HG03135 (cell line): ENCODE results near the gene CALM3.

Experiments
- ATAC-seq: cut with Tn5 transposase; IDR thresholded peaks from one replicate; pipeline ENCODE4 v1.9.1; 2021; ENCODE audit warnings: mild to moderate bottlenecking, moderate library complexity; ENCODE audit not compliant: unreplicated experiment

CALM3 gene

DNA sequence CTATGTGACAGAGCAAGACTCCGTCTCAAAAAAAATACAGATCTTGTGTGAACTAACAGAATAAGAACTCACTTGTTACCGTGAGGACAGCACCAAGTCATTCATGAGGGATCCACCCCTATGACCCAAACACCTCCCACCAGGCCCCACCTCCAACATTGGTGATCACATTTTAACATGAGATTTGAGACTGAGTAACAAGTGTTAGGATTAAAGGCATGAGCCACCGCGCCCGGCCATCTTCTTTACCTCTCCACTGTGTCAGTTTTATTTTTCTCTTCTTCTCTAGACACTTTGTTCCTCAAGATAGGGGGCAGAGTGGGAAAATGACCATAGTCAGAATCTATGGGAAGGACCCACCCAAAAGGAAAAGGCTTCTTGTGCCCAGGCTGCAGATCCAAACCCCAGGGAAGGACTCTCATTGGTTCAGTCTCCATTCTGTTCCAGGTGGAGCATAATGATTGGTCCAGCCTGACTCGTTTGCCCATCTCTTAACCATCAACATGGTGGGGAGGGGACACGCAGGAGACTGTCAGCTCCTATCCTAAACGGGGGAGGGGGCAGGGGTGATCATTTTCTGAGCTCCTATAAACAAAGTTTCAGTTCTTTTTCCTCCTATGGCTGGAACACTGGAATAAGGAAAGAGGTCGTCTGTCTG lies 1.3 kb upstream of the CALM3 start:
- ATAC-seq: no peak

DNA sequence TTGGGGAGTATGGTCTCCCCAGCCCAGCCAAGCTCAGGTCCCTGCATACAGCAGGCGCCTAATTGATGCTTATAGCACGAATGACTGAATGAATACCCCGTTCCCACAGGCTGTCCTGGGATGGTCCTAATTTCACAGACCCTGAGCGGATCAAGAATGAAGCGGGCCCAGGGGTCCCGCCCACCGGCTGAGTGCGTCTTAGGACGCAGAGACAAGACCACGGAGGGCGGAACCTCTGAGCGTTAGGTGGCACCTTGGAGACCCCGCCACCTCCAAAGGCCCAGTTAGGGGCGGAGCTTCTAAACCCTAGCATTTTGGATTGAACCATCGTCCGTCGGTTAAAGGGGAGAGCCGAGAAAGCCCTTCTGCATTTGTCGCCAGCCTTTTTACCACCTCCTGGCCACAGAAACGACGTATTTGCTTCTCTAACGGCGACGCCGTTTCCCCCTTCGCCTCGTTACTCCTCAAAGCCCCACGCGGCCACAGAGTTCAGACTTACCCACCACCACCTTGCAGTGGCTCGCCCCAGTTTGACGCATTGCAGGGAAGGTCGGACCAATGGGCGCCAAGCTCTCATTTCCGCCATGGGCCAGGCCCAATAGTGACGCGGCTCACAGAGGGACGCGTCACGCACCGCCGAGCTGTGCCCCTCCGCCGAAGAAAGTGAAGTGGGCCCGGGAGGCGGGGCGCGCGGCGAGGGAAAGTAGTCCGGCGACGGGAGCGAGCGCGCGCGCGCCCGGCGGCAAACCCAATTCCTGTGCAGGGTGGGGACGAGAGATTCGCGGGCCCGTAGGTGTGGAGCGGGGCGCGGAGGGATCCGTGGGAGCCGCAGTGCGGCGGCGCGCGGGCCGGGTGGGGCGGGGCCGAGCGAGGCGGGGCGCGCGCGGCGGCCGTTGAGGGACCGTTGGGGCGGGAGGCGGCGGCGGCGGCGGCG lies 479 bp upstream of the CALM3 start:
- peak; percentile 65 for ATAC-seq

DNA sequence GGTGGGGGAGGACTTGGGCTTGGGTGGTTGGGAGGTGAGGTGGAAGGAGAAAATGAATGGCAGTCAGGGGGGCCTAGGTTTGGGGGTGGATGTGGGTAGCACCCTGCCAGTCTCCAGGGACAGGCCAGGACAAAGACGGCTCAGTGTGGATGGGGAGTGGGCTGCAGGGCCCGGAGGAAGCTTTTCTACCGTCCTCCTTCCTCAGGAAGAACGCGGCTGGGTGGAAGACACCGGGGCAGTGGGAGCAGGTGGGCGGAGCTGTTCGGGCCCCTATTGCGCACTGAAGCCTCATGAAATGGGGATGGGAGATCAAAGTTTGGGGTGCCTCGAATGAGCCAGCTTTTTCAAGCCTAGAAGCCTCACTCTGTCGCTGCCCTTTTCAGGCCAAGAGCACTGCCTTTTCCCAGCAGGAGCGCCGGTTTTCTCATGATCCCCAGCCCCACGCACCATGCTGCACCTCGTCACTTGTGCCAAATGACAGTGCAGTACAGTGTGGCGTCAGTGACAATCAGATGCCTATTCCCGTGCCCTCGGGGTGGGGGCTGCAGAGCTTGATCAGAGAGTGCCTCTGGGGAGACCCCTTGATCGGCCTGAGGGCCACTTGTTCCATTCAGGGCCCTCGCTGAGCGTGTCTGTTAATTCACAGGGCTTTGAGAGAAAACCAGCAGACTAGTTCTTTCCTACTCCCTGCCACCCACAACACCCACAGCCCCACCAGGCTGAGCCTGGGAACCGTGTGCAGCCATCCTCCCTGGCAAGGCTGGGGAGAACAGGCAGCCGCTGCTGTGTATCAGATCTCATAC lies 1.5 kb downstream of the CALM3 start:
- ATAC-seq: no peak

DNA sequence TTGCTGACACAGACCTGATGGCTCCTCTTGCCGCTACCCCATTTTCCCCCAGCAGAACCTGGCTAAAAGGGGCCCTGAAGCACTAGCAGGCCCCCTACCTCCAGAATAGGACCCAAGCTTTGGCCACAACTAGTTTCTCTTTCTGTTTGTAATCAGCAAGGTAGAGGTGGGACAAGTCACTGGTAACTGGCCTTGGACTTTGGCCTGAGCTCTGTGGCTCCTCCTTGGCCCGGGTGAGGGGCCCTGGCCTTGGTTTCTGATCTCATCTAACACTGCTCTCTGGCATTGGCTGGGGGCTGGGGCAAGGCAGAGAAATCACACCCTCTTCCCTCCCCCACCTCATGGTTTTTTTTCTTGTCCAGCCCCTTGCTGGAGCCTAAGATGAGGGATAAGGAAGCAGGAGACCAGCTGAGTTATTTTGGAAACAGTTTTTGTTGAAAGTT lies 2.1 kb downstream of the CALM3 start:
- ATAC-seq: no peak

DNA sequence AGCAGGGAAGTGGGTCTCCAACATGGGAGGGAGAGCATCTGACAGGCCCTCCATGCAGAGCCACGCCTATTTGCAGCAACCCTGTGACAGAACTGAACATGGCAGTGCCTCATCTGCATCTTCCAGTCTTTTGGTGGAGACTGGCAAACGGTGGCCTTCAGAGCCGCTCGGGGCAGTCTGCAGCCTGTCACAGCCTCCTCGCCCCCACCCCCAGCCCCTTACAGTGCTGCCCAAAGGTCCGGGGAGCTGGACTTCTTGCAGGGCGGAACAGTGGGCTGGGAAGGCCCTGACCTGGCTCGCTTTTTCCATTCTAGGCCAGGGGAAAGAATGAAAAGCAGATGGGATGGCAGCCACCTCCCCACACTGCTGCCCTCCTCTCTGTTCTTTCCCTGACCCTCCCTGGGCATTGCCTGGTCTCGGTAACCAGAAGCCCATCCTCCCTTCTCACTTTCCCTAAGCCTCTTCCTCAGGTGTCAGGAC lies 2.7 kb downstream of the CALM3 start:
- ATAC-seq: no peak

DNA sequence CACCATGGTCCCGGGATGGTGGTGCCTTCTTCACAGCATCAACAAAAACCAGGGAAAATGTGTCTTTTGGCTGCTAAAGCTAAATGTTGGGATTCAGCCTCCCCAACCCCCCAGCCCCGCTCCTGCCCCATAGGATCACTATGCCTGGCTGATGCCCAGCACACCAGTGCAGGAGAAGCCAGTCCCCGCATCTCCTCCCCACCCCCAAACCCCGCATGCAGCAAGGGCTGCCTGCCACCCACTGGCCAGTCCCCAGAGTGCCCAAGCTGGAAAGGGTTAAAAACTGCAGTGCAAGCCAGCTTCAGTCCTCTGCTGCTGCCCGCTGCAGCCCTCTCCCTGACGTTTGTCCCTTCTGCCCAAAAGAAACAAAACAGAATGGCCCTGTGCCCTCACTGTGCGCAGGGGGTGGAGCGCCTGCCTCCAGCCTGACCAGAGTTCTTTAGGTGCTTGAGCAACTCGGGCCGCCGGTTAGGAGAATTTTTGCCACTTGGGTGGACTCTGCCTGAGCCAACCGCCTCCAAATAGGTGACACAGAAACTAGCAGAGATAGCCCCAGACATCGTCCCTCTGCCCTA lies 3.7 kb downstream of the CALM3 start:
- no peak for ATAC-seq

DNA sequence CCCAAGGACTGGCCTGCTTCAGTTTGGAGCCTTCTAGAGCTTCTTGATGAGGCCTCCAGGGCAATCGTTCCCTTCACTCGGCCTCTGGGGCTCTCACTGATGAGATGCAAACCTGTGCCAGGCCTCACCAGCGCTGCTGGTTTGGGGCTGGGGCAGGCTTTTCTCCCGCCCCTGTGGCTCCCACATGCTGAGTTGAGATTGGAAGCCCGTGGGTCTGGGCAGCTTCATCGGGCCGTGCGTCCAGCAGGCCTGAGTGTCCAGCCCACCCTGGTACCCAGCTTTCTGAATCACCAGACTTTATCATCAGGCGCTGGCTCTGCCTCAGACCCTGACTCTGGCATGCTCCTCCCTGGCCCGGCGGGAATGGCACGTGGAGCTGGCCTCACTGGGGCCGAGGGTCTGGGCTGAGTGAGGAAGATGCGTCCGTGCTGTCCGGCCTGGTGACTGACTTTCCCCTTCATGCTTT lies 4.3 kb downstream of the CALM3 start:
- ATAC-seq: no peak

DNA sequence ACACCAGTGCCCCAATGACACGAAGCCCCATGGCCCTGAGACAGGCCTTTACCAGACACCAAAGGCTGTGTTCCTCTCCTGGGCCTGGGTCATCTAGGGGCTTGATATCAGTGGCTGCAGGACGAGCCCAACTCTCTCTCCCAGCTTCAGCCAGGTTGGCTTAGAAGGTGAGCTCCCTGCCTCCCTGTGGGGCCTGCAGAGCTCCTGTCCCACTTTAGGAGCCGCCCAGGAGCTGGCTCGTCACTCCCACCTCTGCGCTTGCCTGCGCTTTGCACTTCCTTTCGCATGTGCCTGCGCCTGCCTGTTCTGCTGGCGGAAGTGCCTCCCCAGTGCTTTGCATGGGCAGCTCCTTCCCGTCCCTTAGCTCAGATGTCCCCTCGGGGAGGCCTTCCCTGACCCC lies 4.9 kb downstream of the CALM3 start:
- no peak for ATAC-seq

DNA sequence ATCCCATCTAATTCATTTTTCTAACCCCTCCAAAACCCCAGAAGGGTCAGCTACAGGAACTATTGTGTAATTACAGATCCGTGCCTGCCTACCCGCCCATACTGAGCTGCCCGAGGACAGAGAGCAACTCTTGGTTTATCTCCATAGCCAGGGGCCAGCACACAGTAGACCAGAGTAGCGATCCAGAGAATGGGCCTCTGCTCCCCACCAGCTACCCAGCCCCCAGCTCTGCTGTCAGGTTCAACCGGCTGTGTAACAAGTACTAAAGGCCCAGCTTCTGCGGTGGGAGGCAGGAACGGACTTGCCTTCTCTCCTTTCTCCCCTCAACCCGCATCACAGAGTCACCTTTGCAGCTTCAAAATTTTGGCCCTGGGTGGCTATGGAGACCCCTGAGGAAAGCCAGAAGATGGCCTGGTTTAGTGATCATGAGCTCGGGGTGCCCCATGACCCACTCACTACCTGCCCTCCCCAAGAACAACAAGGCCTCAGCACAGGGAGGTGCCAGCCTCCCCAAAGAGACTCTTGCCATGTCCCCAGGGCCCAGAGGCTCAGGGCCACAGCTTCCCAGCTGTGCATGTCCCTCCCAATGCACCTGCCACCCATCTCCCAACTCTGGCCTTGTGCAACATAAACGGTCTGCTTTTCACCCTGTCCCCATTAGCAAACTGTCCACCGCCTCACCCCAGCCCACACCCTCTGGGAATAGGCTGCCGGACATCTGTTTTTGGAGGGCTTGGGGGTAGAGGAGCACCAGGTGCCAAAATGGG lies 5.7 kb downstream of the CALM3 start:
- ATAC-seq: no peak

DNA sequence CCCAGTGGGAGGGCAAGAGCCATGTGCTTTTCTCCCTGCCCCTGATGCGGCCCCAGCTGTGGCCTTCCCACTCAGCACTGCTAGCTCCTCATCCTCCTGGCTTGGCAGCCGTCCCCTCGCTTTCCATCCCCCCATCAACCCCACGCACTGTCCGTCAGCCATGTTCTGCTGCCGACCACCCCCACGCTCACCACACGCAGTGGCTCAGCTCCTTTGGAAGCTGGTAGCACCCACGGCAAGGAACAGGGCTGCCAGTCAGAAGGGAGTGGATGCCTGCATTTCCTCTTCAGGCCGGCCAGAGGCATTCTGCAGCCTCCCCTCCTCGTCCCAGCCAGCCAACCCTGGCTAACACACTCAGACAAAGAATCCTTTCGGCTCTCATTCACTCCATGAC lies 6.3 kb downstream of the CALM3 start:
- ATAC-seq: no peak

DNA sequence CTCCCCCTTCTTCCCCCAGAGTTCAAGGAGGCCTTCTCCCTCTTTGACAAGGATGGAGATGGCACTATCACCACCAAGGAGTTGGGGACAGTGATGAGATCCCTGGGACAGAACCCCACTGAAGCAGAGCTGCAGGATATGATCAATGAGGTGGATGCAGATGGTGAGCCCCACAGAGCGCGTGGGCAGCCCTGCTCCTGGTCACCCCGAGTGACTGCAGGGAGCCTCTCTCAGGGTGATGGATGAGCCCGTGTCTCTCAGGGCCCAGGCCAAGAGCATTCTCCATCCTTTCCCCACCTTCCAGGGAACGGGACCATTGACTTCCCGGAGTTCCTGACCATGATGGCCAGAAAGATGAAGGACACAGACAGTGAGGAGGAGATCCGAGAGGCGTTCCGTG lies 7.0 kb downstream of the CALM3 start:
- ATAC-seq: no peak

DNA sequence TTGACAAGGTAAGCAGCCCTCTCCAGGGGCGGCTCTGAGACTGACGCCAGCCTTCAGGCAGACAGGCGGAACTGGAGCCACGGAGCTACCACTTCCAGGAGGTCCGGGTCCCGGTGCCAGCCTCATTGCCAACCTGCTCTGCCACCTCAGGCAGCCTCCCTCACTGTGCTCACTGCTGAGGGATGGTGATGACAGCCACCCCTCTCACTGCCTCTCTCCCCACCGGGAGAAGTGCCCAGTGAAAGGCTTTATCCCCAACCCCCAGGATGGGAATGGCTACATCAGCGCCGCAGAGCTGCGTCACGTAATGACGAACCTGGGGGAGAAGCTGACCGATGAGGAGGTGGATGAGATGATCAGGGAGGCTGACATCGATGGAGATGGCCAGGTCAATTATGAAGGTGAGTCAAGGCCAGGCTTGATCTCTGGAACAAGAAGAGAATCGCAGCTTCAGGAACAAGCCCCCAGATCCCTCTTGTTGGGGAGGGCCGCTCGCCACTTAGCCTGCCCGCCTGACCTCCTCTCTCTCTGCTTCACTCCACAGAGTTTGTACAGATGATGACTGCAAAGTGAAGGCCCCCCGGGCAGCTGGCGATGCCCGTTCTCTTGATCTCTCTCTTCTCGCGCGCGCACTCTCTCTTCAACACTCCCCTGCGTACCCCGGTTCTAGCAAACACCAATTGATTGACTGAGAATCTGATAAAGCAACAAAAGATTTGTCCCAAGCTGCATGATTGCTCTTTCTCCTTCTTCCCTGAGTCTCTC lies 7.6 kb downstream of the CALM3 start:
- ATAC-seq: no peak

DNA sequence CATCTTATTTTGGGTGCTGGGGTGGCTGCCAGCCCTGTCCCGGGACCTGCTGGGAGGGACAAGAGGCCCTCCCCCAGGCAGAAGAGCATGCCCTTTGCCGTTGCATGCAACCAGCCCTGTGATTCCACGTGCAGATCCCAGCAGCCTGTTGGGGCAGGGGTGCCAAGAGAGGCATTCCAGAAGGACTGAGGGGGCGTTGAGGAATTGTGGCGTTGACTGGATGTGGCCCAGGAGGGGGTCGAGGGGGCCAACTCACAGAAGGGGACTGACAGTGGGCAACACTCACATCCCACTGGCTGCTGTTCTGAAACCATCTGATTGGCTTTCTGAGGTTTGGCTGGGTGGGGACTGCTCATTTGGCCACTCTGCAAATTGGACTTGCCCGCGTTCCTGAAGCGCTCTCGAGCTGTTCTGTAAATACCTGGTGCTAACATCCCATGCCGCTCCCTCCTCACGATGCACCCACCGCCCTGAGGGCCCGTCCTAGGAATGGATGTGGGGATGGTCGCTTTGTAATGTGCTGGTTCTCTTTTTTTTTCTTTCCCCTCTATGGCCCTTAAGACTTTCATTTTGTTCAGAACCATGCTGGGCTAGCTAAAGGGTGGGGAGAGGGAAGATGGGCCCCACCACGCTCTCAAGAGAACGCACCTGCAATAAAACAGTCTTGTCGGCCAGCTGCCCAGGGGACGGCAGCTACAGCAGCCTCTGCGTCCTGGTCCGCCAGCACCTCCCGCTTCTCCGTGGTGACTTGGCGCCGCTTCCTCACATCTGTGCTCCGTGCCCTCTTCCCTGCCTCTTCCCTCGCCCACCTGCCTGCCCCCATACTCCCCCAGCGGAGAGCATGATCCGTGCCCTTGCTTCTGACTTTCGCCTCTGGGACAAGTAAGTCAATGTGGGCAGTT lies 8.6 kb downstream of the CALM3 start:
- no peak for ATAC-seq

DNA sequence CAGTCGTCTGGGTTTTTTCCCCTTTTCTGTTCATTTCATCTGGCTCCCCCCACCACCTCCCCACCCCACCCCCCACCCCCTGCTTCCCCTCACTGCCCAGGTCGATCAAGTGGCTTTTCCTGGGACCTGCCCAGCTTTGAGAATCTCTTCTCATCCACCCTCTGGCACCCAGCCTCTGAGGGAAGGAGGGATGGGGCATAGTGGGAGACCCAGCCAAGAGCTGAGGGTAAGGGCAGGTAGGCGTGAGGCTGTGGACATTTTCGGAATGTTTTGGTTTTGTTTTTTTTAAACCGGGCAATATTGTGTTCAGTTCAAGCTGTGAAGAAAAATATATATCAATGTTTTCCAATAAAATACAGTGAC lies 9.3 kb downstream of the CALM3 start:
- ATAC-seq: no peak

DNA sequence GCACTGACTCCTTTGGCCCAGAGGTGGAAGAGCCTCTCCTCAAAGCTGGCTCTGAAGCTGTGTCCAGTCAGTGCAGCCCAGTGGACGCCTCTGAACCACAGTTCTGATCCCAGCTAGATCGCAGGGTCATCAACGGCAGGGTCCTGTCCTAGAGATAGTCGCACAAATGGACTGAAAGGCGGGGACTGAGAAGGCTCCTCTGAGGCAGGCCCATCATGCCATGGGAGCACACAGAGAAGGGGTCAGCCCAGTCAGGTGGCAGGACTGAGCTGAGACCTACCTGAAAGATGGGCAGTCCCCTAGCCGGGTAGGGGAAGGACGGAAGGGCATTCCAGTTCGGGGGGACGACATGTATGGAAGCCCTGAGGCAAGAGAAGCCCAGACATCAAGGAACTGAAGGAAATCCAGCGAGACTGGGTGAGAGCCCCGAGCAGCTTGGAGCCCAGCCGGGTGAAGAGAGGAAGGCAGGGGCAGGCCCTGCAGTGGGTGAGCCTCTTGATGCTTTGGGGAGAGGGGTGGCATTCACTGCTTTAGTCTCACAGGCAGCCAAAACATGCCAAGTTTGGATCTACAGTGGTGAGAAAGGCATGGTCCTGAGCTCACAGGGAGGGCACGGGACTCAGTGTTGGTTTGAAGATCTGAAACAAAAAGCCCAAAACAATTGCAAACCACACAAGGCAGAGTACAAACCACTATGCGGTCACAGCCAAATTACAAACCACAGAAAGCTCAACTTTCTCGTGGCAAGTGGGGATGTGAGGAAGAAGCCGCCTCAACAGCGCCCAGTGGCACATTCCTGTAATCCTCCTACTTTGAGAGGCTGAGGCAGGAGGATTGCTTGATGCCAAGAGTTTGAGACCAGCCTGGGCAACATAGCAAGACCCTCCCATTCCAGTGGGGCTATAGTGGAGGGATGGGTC lies 10.0 kb downstream of the CALM3 start:
- ATAC-seq: no peak

DNA sequence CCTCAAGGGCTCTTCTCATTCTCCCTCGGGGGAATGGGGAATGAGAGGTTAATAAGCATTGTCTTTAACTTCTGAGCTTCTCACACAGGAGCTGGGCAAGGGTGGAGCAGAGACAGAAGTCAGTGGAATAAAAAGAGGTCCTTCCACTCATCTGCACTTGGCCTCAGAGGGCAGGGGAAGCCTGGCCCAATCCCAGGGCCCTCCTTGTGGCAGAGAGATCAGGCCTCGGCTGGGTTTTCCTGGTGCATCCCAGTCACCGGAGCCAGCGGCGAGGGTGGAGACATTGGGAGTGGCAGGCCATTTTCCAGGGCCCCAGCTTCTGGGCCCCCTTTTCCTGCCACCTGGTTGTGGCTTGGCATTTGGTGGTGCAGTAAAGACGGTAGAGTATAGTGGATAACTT lies 10.6 kb downstream of the CALM3 start:
- no peak for ATAC-seq

DNA sequence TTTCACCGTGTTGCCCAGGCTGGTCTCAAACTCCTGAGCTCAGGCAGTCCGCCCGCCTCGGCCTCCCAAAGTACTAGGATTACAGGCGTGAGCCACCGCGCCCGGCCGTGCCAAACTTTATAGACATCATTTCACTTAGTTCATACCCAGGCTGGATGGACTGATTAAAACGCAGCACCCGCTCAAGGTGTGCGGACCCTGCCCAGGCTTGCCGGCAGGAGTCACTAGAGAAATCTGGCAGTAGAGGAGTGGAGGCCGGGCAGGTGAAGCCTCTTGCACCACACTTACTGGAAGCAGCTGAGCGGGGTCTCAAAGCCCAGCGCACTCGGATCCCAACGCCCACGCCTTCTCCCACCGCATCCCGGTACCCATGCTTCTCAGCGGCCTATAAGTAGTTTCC lies 12.4 kb downstream of the CALM3 start:
- ATAC-seq: no peak
